ENCODE results near the gene DDAH2. TPM values are rescaled to one million over a fixed set of nuclear protein-coding genes. Genes with fewer than 3 reads are reported as not detected.

DDAH2 gene
- polyA plus RNA-seq, 2 donors, result 46.5 to 73.3 TPM

- peaks cover 0 to 10% of the 10 kb centered on the region in 2 donors for H3K4me1 ChIP-seq (ENCODE audit: control insufficient read depth in 2 of 2, insufficient read depth in 2 of 2, low read length in 1 of 2)
- no peak overlapping the region for H3K27ac ChIP-seq (ENCODE audit: low read depth in 2 of 2, low read length in 1 of 2)
- no peaks in the 10 kb centered on the region for H3K27me3 ChIP-seq (ENCODE audit: control insufficient read depth in 1 of 2, insufficient read depth in 2 of 2, low read length in 2 of 2)
- H3K9me3 ChIP-seq (ENCODE audit: control insufficient read depth in 2 of 2, insufficient read depth in 1 of 2, low read depth in 1 of 2, low read length in 1 of 2), result no peaks in the 10 kb centered on the region
- WGBS, 2 donors, result 89 to 93% methylated on average over 10 of the region's 10 CpGs
- H3K36me3 ChIP-seq (ENCODE audit: control insufficient read depth in 2 of 2, insufficient read depth in 2 of 2, low read length in 1 of 2), result no peaks in the 10 kb centered on the region
- H3K4me3 ChIP-seq (ENCODE audit: low read depth in 1 of 2, low read length in 2 of 2), result no peak overlapping the region
Observed at GRCh38 chr6:31707701-31708100, 21.4 kb downstream of the DDAH2 start.

- H3K9me3 ChIP-seq (ENCODE audit: control insufficient read depth in 2 of 2, insufficient read depth in 1 of 2, low read depth in 1 of 2, low read length in 1 of 2), result no peaks in the 10 kb centered on the region
- H3K4me1 ChIP-seq (ENCODE audit: control insufficient read depth in 2 of 2, insufficient read depth in 2 of 2, low read length in 1 of 2), result peaks cover 5 to 7% of the 10 kb centered on the region in 2 donors
- no peaks in the 10 kb centered on the region for H3K27me3 ChIP-seq (ENCODE audit: control insufficient read depth in 1 of 2, insufficient read depth in 2 of 2, low read length in 2 of 2)
- no peak within 1 kb of the TSS for H3K4me3 ChIP-seq (ENCODE audit: low read depth in 1 of 2, low read length in 2 of 2)
- no peak within 1 kb of the TSS for H3K27ac ChIP-seq (ENCODE audit: low read depth in 2 of 2, low read length in 1 of 2)
- 60 to 62% methylated on average over 3 of the region's 3 CpGs for WGBS, 2 donors
- no peaks in the 10 kb centered on the region for H3K36me3 ChIP-seq (ENCODE audit: control insufficient read depth in 2 of 2, insufficient read depth in 2 of 2, low read length in 1 of 2)
Observed at GRCh38 chr6:31706599-31706998, 22.5 kb downstream of the DDAH2 start, which contains the start of gene LY6G6F. Gene LY6G6F, plus strand, starts transcription at chr6:31706866. Its CDS starts 41 bp downstream, at chr6:31706907.

GRCh38 chr6:31705931-31706330 lies 23.2 kb downstream of the DDAH2 start:
- H3K36me3 ChIP-seq (ENCODE audit: control insufficient read depth in 2 of 2, insufficient read depth in 2 of 2, low read length in 1 of 2), result peaks cover 0 to under 1% of the 10 kb centered on the region in 2 donors
- 88 to 89% methylated on average over 6 of the region's 6 CpGs for WGBS, 2 donors
- no peaks in the 10 kb centered on the region for H3K27me3 ChIP-seq (ENCODE audit: control insufficient read depth in 1 of 2, insufficient read depth in 2 of 2, low read length in 2 of 2)
- H3K4me3 ChIP-seq (ENCODE audit: low read depth in 1 of 2, low read length in 2 of 2), result no peak overlapping the region
- H3K4me1 ChIP-seq (ENCODE audit: control insufficient read depth in 2 of 2, insufficient read depth in 2 of 2, low read length in 1 of 2), result peaks cover 6 to 7% of the 10 kb centered on the region in 2 donors
- no peaks in the 10 kb centered on the region for H3K9me3 ChIP-seq (ENCODE audit: control insufficient read depth in 2 of 2, insufficient read depth in 1 of 2, low read depth in 1 of 2, low read length in 1 of 2)
- H3K27ac ChIP-seq (ENCODE audit: low read depth in 2 of 2, low read length in 1 of 2), result no peak overlapping the region

GRCh38 chr6:31702819-31703716 lies 26.0 kb downstream of the DDAH2 start, which contains the start of gene ABHD16A:
Gene ABHD16A, minus strand, starts transcription at chr6:31703324. Its CDS starts 43 bp downstream, at chr6:31703281.
- 0 to 1% methylated on average over 54 of the region's 54 CpGs for WGBS, 2 donors
- Histone ChIP-seq H3K9me3 (ENCODE audit: control insufficient read depth in 2 of 2, insufficient read depth in 1 of 2, low read depth in 1 of 2, low read length in 1 of 2) (no peaks in the 10 kb centered on the region), H3K36me3 (ENCODE audit: control insufficient read depth in 2 of 2, insufficient read depth in 2 of 2, low read length in 1 of 2) (peaks cover 0 to 7% of the 10 kb centered on the region in 2 donors), H3K4me1 (ENCODE audit: control insufficient read depth in 2 of 2, insufficient read depth in 2 of 2, low read length in 1 of 2) (peaks cover 6 to 7% of the 10 kb centered on the region in 2 donors), H3K27ac (ENCODE audit: low read depth in 2 of 2, low read length in 1 of 2) (peak within 1 kb of the TSS; percentile 100), H3K27me3 (ENCODE audit: control insufficient read depth in 1 of 2, insufficient read depth in 2 of 2, low read length in 2 of 2) (no peaks in the 10 kb centered on the region), H3K4me3 (ENCODE audit: low read depth in 1 of 2, low read length in 2 of 2) (peak within 1 kb of the TSS; percentile 84 to 93)

- Histone ChIP-seq H3K27me3 (ENCODE audit: control insufficient read depth in 1 of 2, insufficient read depth in 2 of 2, low read length in 2 of 2) (no peaks in the 10 kb centered on the region), H3K4me3 (ENCODE audit: low read depth in 1 of 2, low read length in 2 of 2) (peak overlapping the region; percentile 84 to 93), H3K36me3 (ENCODE audit: control insufficient read depth in 2 of 2, insufficient read depth in 2 of 2, low read length in 1 of 2) (peaks cover 0 to 7% of the 10 kb centered on the region in 2 donors), H3K9me3 (ENCODE audit: control insufficient read depth in 2 of 2, insufficient read depth in 1 of 2, low read depth in 1 of 2, low read length in 1 of 2) (no peaks in the 10 kb centered on the region), H3K27ac (ENCODE audit: low read depth in 2 of 2, low read length in 1 of 2) (peak overlapping the region; percentile 100), H3K4me1 (ENCODE audit: control insufficient read depth in 2 of 2, insufficient read depth in 2 of 2, low read length in 1 of 2) (peaks cover 6 to 7% of the 10 kb centered on the region in 2 donors)
- WGBS, 2 donors, result 0 to 1% methylated on average over 10 of the region's 10 CpGs
Observed at GRCh38 chr6:31702405-31702818, 26.7 kb downstream of the DDAH2 start.

- WGBS, 2 donors, result 22 to 24% methylated on average over 7 of the region's 7 CpGs
Observed at GRCh38 chr6:31701666-31702404, 27.3 kb downstream of the DDAH2 start.

GRCh38 chr6:31700740-31701401 lies 28.2 kb downstream of the DDAH2 start:
- H3K4me3 ChIP-seq (ENCODE audit: low read depth in 1 of 2, low read length in 2 of 2), result no peak overlapping the region
- 81 to 85% methylated on average over 5 of the region's 5 CpGs for WGBS, 2 donors
- H3K9me3 ChIP-seq (ENCODE audit: control insufficient read depth in 2 of 2, insufficient read depth in 1 of 2, low read depth in 1 of 2, low read length in 1 of 2), result no peaks in the 10 kb centered on the region
- H3K27me3 ChIP-seq (ENCODE audit: control insufficient read depth in 1 of 2, insufficient read depth in 2 of 2, low read length in 2 of 2), result no peaks in the 10 kb centered on the region
- H3K27ac ChIP-seq (ENCODE audit: low read depth in 2 of 2, low read length in 1 of 2), result no peak overlapping the region
- peaks cover 3 to 13% of the 10 kb centered on the region in 2 donors for H3K36me3 ChIP-seq (ENCODE audit: control insufficient read depth in 2 of 2, insufficient read depth in 2 of 2, low read length in 1 of 2)
- peaks cover 6 to 7% of the 10 kb centered on the region in 2 donors for H3K4me1 ChIP-seq (ENCODE audit: control insufficient read depth in 2 of 2, insufficient read depth in 2 of 2, low read length in 1 of 2)

More at GRCh38 chr6:31701666-31702404, 27.3 kb downstream of the DDAH2 start:
- no peaks in the 10 kb centered on the region for H3K9me3 ChIP-seq (ENCODE audit: control insufficient read depth in 2 of 2, insufficient read depth in 1 of 2, low read depth in 1 of 2, low read length in 1 of 2)
- H3K36me3 ChIP-seq (ENCODE audit: control insufficient read depth in 2 of 2, insufficient read depth in 2 of 2, low read length in 1 of 2), result peaks cover 0 to 10% of the 10 kb centered on the region in 2 donors
- peaks cover 6 to 7% of the 10 kb centered on the region in 2 donors for H3K4me1 ChIP-seq (ENCODE audit: control insufficient read depth in 2 of 2, insufficient read depth in 2 of 2, low read length in 1 of 2)
- H3K4me3 ChIP-seq (ENCODE audit: low read depth in 1 of 2, low read length in 2 of 2), result peak overlapping the region; percentile 84 to 93
- H3K27me3 ChIP-seq (ENCODE audit: control insufficient read depth in 1 of 2, insufficient read depth in 2 of 2, low read length in 2 of 2), result no peaks in the 10 kb centered on the region
- peak overlapping the region; percentile 43 to 100 for H3K27ac ChIP-seq (ENCODE audit: low read depth in 2 of 2, low read length in 1 of 2)

- H3K4me3 ChIP-seq (ENCODE audit: low read depth in 1 of 2, low read length in 2 of 2), result no peak overlapping the region
- no peaks in the 10 kb centered on the region for H3K9me3 ChIP-seq (ENCODE audit: control insufficient read depth in 2 of 2, insufficient read depth in 1 of 2, low read depth in 1 of 2, low read length in 1 of 2)
- H3K4me1 ChIP-seq (ENCODE audit: control insufficient read depth in 2 of 2, insufficient read depth in 2 of 2, low read length in 1 of 2), result peaks cover 6 to 7% of the 10 kb centered on the region in 2 donors
- H3K27ac ChIP-seq (ENCODE audit: low read depth in 2 of 2, low read length in 1 of 2), result peak overlapping the region in 1 of 2 donors; percentile 40
- 31 to 44% methylated on average over 3 of the region's 3 CpGs for WGBS, 2 donors
- H3K27me3 ChIP-seq (ENCODE audit: control insufficient read depth in 1 of 2, insufficient read depth in 2 of 2, low read length in 2 of 2), result no peaks in the 10 kb centered on the region
- peaks cover 6 to 34% of the 10 kb centered on the region in 2 donors for H3K36me3 ChIP-seq (ENCODE audit: control insufficient read depth in 2 of 2, insufficient read depth in 2 of 2, low read length in 1 of 2)
Observed at GRCh38 chr6:31697555-31697954, 31.5 kb downstream of the DDAH2 start.

GRCh38 chr6:31693535-31693934 lies 35.6 kb downstream of the DDAH2 start:
- Histone ChIP-seq H3K4me1 (ENCODE audit: control insufficient read depth in 2 of 2, insufficient read depth in 2 of 2, low read length in 1 of 2) (no peaks in the 10 kb centered on the region), H3K36me3 (ENCODE audit: control insufficient read depth in 2 of 2, insufficient read depth in 2 of 2, low read length in 1 of 2) (peaks cover 18 to 56% of the 10 kb centered on the region in 2 donors), H3K27ac (ENCODE audit: low read depth in 2 of 2, low read length in 1 of 2) (no peak overlapping the region)

More at GRCh38 chr6:31693535-31693934, 35.6 kb downstream of the DDAH2 start:
- Histone ChIP-seq H3K4me3 (ENCODE audit: low read depth in 1 of 2, low read length in 2 of 2) (no peak overlapping the region), H3K27me3 (ENCODE audit: control insufficient read depth in 1 of 2, insufficient read depth in 2 of 2, low read length in 2 of 2) (no peaks in the 10 kb centered on the region), H3K9me3 (ENCODE audit: control insufficient read depth in 2 of 2, insufficient read depth in 1 of 2, low read depth in 1 of 2, low read length in 1 of 2) (no peaks in the 10 kb centered on the region)
- WGBS, 2 donors, result 86 to 90% methylated on average over 6 of the region's 6 CpGs
